Tibial nerve (tissue), 4 donors: Measurements from ENCODE around the gene NCOA1.

Experiments used
- EP300 ChIP-seq, 2 donors: sonication (generic); formaldehyde crosslinking; IDR thresholded peaks; one replicate each; pipeline ENCODE4 v1.6.1; 2017; ENCODE audit warnings: antibody characterized with exemption in 2 of 2, mild to moderate bottlenecking in 1 of 2
- POLR2A ChIP-seq, 2 donors: fragments of 450-650 bp; IDR thresholded peaks; one replicate each; pipeline ENCODE4 v1.6.1; 2017; ENCODE audit warnings: antibody characterized with exemption in 2 of 2, mild to moderate bottlenecking in 2 of 2, moderate library complexity in 2 of 2
- TF ChIP-seq, protein P1 (sequence below), 5 experiments: fragments of 200-600 bp in 3 of 5; fragments of 450-650 bp in 2 of 5; sonication (generic) in 3 of 5; IDR thresholded peaks; one replicate each; pipeline ENCODE4 v1.5.1; 2016 to 2019; ENCODE audit warnings: antibody characterized with exemption in 5 of 5, mild to moderate bottlenecking in 3 of 5, moderate library complexity in 2 of 5

DNA sequence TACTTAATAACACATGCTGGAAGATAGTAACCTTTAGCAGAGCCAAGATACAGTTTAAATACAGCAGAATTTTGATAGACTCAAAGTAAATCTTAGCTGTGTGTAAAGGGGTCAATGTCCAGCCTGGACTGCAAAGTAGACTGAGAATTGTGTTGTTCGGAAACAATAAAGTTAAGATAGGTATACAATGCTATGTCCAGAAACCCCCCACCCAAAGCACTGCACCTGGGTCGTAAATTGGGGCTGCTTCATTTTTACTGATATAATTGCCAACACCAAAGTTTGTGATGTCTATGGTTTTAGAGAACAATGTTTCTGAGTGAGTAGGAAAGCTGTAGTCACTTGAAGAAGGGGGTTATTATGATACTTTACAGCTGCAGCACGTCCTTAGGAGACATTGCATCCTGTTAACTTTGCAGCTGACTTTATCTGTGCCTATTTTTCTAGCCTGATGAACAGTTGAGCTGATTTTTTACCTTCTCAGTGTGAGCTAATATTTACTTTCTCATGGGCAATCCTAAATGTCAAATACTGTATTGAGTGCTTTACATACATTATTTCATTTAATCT, 4.3 kb upstream of the NCOA1 start:
- TF ChIP-seq, protein P1, sequence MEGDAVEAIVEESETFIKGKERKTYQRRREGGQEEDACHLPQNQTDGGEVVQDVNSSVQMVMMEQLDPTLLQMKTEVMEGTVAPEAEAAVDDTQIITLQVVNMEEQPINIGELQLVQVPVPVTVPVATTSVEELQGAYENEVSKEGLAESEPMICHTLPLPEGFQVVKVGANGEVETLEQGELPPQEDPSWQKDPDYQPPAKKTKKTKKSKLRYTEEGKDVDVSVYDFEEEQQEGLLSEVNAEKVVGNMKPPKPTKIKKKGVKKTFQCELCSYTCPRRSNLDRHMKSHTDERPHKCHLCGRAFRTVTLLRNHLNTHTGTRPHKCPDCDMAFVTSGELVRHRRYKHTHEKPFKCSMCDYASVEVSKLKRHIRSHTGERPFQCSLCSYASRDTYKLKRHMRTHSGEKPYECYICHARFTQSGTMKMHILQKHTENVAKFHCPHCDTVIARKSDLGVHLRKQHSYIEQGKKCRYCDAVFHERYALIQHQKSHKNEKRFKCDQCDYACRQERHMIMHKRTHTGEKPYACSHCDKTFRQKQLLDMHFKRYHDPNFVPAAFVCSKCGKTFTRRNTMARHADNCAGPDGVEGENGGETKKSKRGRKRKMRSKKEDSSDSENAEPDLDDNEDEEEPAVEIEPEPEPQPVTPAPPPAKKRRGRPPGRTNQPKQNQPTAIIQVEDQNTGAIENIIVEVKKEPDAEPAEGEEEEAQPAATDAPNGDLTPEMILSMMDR (IDR thresholded peaks at IDR 0.05) = no peak
- TF ChIP-seq EP300 (IDR thresholded peaks at IDR 0.05) (no peak), POLR2A (IDR thresholded peaks at IDR 0.05) (no peak)
